Measurements from ENCODE around the gene CCDC50.
A peak's percentile ranks its signal among the peaks of the same experiment; 100 is the strongest.

DNA sequence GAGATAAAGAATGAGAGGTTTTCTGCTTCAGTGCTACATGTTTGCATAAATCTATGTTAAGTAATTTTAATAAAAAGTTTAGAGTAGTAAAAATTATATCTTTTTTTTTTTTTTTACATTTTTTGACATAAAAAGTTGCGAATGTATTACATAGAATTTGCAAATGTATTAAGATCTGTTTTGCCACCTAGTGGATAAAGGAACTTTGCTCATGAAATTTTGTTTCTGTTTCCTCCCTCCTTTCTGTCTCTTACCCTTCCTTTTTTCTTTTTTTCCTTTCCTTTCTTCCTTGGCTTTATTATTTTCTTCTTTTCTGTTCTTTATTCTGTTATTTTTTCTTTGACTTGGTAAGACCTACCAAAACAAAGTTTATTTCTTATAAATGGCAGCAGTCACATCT, 59.6 kb downstream of the CCDC50 start:
- TF ChIP-seq POLR2A (IDR thresholded peaks at IDR 0.05) (no peak), POLR2AphosphoS5 (IDR thresholded peaks at IDR 0.05; ENCODE audit: insufficient read depth in 1 of 2, low read depth in 1 of 2) (no peak)
- TF ChIP-seq, protein P1, sequence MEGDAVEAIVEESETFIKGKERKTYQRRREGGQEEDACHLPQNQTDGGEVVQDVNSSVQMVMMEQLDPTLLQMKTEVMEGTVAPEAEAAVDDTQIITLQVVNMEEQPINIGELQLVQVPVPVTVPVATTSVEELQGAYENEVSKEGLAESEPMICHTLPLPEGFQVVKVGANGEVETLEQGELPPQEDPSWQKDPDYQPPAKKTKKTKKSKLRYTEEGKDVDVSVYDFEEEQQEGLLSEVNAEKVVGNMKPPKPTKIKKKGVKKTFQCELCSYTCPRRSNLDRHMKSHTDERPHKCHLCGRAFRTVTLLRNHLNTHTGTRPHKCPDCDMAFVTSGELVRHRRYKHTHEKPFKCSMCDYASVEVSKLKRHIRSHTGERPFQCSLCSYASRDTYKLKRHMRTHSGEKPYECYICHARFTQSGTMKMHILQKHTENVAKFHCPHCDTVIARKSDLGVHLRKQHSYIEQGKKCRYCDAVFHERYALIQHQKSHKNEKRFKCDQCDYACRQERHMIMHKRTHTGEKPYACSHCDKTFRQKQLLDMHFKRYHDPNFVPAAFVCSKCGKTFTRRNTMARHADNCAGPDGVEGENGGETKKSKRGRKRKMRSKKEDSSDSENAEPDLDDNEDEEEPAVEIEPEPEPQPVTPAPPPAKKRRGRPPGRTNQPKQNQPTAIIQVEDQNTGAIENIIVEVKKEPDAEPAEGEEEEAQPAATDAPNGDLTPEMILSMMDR (IDR thresholded peaks at IDR 0.05) = peak in 1 of 3 experiments; percentile 25
